HL-60 (cell line): ENCODE data around the gene CCNJL.

ENCODE experiments used
- GABPA ChIP-seq: IDR thresholded peaks from 2 replicates; pipeline ENCODE4 v1.6.1; 2012; ENCODE audit warnings: low read depth
- POLR2AphosphoS5 ChIP-seq: IDR thresholded peaks from 2 replicates; pipeline ENCODE4 v1.6.1; 2012; ENCODE audit warnings: low read depth
- TF ChIP-seq, protein P1 (sequence below): IDR thresholded peaks from 2 replicates; pipeline ENCODE4 v1.6.1; 2012; ENCODE audit warnings: low read depth; ENCODE audit not compliant: insufficient replicate concordance
- TF ChIP-seq, protein P2 (sequence below): IDR thresholded peaks from one replicate; pipeline ENCODE4 v1.5.1; 2011; ENCODE audit warnings: low read length, control low read depth, inconsistent platforms; ENCODE audit not compliant: insufficient read depth

DNA sequence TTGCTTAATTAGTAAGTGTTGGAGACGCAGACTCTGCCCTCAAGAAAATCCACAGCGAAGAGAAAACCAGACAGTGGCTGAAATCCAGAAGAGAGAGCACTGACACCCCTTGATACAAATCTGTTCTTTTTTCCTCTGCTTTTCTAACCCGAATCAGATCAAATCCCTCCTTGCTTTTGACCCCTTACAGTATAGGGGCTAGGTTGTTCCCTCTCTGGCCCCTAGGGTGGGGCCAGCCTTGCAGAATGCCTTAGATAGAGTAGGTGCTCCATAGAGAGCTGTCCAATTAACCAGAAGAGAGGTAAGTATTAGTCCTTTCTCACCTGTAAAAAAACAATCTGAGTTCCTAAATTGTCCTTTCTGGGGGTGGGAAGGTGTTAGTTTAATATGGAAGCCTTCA lies 47.9 kb upstream of the CCNJL start:
- TF ChIP-seq, protein P1, sequence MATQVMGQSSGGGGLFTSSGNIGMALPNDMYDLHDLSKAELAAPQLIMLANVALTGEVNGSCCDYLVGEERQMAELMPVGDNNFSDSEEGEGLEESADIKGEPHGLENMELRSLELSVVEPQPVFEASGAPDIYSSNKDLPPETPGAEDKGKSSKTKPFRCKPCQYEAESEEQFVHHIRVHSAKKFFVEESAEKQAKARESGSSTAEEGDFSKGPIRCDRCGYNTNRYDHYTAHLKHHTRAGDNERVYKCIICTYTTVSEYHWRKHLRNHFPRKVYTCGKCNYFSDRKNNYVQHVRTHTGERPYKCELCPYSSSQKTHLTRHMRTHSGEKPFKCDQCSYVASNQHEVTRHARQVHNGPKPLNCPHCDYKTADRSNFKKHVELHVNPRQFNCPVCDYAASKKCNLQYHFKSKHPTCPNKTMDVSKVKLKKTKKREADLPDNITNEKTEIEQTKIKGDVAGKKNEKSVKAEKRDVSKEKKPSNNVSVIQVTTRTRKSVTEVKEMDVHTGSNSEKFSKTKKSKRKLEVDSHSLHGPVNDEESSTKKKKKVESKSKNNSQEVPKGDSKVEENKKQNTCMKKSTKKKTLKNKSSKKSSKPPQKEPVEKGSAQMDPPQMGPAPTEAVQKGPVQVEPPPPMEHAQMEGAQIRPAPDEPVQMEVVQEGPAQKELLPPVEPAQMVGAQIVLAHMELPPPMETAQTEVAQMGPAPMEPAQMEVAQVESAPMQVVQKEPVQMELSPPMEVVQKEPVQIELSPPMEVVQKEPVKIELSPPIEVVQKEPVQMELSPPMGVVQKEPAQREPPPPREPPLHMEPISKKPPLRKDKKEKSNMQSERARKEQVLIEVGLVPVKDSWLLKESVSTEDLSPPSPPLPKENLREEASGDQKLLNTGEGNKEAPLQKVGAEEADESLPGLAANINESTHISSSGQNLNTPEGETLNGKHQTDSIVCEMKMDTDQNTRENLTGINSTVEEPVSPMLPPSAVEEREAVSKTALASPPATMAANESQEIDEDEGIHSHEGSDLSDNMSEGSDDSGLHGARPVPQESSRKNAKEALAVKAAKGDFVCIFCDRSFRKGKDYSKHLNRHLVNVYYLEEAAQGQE: no peak
- TF ChIP-seq, protein P2, sequence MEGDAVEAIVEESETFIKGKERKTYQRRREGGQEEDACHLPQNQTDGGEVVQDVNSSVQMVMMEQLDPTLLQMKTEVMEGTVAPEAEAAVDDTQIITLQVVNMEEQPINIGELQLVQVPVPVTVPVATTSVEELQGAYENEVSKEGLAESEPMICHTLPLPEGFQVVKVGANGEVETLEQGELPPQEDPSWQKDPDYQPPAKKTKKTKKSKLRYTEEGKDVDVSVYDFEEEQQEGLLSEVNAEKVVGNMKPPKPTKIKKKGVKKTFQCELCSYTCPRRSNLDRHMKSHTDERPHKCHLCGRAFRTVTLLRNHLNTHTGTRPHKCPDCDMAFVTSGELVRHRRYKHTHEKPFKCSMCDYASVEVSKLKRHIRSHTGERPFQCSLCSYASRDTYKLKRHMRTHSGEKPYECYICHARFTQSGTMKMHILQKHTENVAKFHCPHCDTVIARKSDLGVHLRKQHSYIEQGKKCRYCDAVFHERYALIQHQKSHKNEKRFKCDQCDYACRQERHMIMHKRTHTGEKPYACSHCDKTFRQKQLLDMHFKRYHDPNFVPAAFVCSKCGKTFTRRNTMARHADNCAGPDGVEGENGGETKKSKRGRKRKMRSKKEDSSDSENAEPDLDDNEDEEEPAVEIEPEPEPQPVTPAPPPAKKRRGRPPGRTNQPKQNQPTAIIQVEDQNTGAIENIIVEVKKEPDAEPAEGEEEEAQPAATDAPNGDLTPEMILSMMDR: no peak
- no peak for TF ChIP-seq POLR2AphosphoS5
- no peak for TF ChIP-seq GABPA
